H1 (cell line): ENCODE measurements around the gene BNC2. TPM values are rescaled to one million over a fixed set of nuclear protein-coding genes. Genes with fewer than 3 reads are reported as not detected.

Experiments
- CTCF ChIA-PET: fragments of 300-600 bp; sonication (Branson Sonifier 250); formaldehyde crosslinking; loops from one replicate; lab custom pipeline; 2021; ENCODE audit not compliant: partially characterized antibody; lab: Charles Lee
- POLR2A ChIA-PET: fragments of 300-600 bp; sonication (Branson Sonifier 250); formaldehyde crosslinking; loops from one replicate; lab custom pipeline; 2021; ENCODE audit warnings: inconsistent platforms; ENCODE audit not compliant: partially characterized antibody; lab: Charles Lee
- DNase-seq, 2 experiments: peaks; one replicate each; pipeline versions ENCODE4 v3.0.0 to v3.0.0-alpha.2; 2010 to 2022; ENCODE audit warnings: low spot score in 2 of 2, low read depth in 1 of 2, mixed read lengths in 1 of 2
- FAIRE-seq: peaks from 2 replicates; lab custom pipeline; 2011; peaks lifted over from hg19 to GRCh38; lab: Jason Lieb, UNC
- H2AFZ ChIP-seq: 2 replicates; pipeline ENCODE4 v1.8.1; 2012; ENCODE audit warnings: low read length, inconsistent platforms
- H2AK5ac ChIP-seq: 2 replicates; pipeline ENCODE4 v1.6.1; 2013; ENCODE audit warnings: low read depth, low read length
- H2BK120ac ChIP-seq: replicated peaks from 2 replicates; pipeline ENCODE3; 2013; ENCODE audit warnings: low read depth, low read length, inconsistent platforms
- H2BK12ac ChIP-seq: 2 replicates; pipeline ENCODE4 v1.6.1; 2013; ENCODE audit warnings: low read depth, low read length
- H2BK15ac ChIP-seq: 2 replicates; pipeline ENCODE4 v1.6.1; 2013; ENCODE audit warnings: low read length
- H2BK20ac ChIP-seq: 2 replicates; pipeline ENCODE4 v1.6.1; 2013; ENCODE audit warnings: low read length
- H2BK5ac ChIP-seq: 2 replicates; pipeline ENCODE4 v1.6.1; 2013; ENCODE audit warnings: low read depth, low read length
- H3K14ac ChIP-seq: 2 replicates; pipeline ENCODE4 v1.6.1; 2013; ENCODE audit warnings: inconsistent platforms; ENCODE audit not compliant: insufficient read length
- H3K18ac ChIP-seq: 2 replicates; pipeline ENCODE4 v1.6.1; 2013; ENCODE audit warnings: low read length; ENCODE audit errors: extremely low read depth
- H3K23ac ChIP-seq: 2 replicates; pipeline ENCODE4 v1.6.1; 2013; ENCODE audit warnings: inconsistent platforms; ENCODE audit not compliant: insufficient read length
- H3K23me2 ChIP-seq: 2 replicates; pipeline ENCODE4 v1.6.1; 2013; ENCODE audit warnings: low read depth, low read length
- H3K27ac ChIP-seq: 2 replicates; pipeline ENCODE4 v1.6.1; 2011; ENCODE audit warnings: low read depth, low read length, inconsistent platforms
- H3K27me3 ChIP-seq, 4 experiments: replicated peaks in 1 of 4; 1 replicate in 1 of 4; 2 replicates in 3 of 4; pipeline versions ENCODE4 v1.6.1 to v1.8.1; 2011 to 2013; ENCODE audit warnings: low read length in 3 of 4, mild to moderate bottlenecking in 3 of 4, inconsistent platforms in 2 of 4, mixed read lengths in 2 of 4, moderate library complexity in 1 of 4; ENCODE audit not compliant: control insufficient read depth in 3 of 4, insufficient read depth in 3 of 4; ENCODE audit errors: extremely low read depth in 1 of 4
- H3K36me3 ChIP-seq, 4 experiments: 2 replicates each; pipeline versions ENCODE4 v1.6.1 to v1.8.1; 2011 to 2013; ENCODE audit warnings: mild to moderate bottlenecking in 4 of 4, low read length in 3 of 4, moderate library complexity in 2 of 4, control low read depth in 1 of 4, inconsistent platforms in 1 of 4; ENCODE audit not compliant: insufficient read depth in 4 of 4, control insufficient read depth in 2 of 4
- H3K4ac ChIP-seq: replicated peaks from 2 replicates; pipeline ENCODE3; 2013; ENCODE audit warnings: low read length, low read depth, mixed read lengths, inconsistent platforms; ENCODE audit not compliant: insufficient read length
- H3K4me1 ChIP-seq, 4 experiments: replicated peaks in 1 of 4; 1 replicate in 1 of 4; 2 replicates in 3 of 4; pipeline versions ENCODE4 v1.6.1 to v1.8.1; 2011 to 2013; ENCODE audit warnings: low read length in 3 of 4, inconsistent platforms in 2 of 4, mixed read lengths in 1 of 4; ENCODE audit not compliant: insufficient read depth in 4 of 4, control insufficient read depth in 3 of 4
- H3K4me2 ChIP-seq, 2 experiments: 2 replicates each; pipeline versions ENCODE4 v1.6.1 to v1.8.1; 2011 to 2013; ENCODE audit warnings: low read depth in 2 of 2, low read length in 2 of 2, control low read depth in 1 of 2, inconsistent platforms in 1 of 2, mild to moderate bottlenecking in 1 of 2; ENCODE audit not compliant: insufficient read depth in 1 of 2
- H3K4me3 ChIP-seq, 4 experiments: fragments of 200-600, 300-600 bp in 1 of 4; sonication (generic), shearing (Covaris generic), sonication (Bioruptor Twin) in 1 of 4; 2 replicates each; pipeline versions ENCODE4 v1.5.1 to v1.8.1; 2011 to 2016; ENCODE audit warnings: low read length in 4 of 4, low read depth in 3 of 4, control low read depth in 2 of 4, inconsistent platforms in 2 of 4, mild to moderate bottlenecking in 2 of 4, mixed read lengths in 1 of 4, moderate library complexity in 1 of 4; ENCODE audit not compliant: insufficient read depth in 2 of 4; ENCODE audit errors: extremely low read depth in 1 of 4
- H3K56ac ChIP-seq: replicated peaks from 2 replicates; pipeline ENCODE3; 2013; ENCODE audit warnings: low read depth, mild to moderate bottlenecking, mixed read lengths, low read length, inconsistent platforms; ENCODE audit not compliant: insufficient read length
- H3K79me1 ChIP-seq: 2 replicates; pipeline ENCODE4 v1.6.1; 2013; ENCODE audit warnings: low read depth, low read length, control low read depth
- H3K79me2 ChIP-seq, 2 experiments: 2 replicates each; pipeline versions ENCODE4 v1.6.1 to v1.8.1; 2012 to 2013; ENCODE audit warnings: low read length in 2 of 2, mild to moderate bottlenecking in 2 of 2, inconsistent platforms in 1 of 2; ENCODE audit not compliant: insufficient read depth in 2 of 2, control insufficient read depth in 1 of 2
- H3K9ac ChIP-seq, 4 experiments: replicated peaks in 1 of 4; 1 replicate in 1 of 4; 2 replicates in 3 of 4; pipeline versions ENCODE4 v1.6.1 to v1.8.1; 2011 to 2013; ENCODE audit warnings: low read depth in 3 of 4, low read length in 3 of 4, control low read depth in 2 of 4, mild to moderate bottlenecking in 2 of 4, moderate library complexity in 2 of 4, inconsistent platforms in 1 of 4; ENCODE audit errors: extremely low read depth in 1 of 4
- H3K9me3 ChIP-seq, 2 experiments: 2 replicates each; pipeline versions ENCODE4 v1.6.1 to v1.8.1; 2012 to 2013; ENCODE audit warnings: mild to moderate bottlenecking in 2 of 2, moderate library complexity in 2 of 2, control low read depth in 1 of 2, inconsistent platforms in 1 of 2, low read depth in 1 of 2, low read length in 1 of 2, mixed read lengths in 1 of 2; ENCODE audit not compliant: insufficient read depth in 2 of 2
- H4K20me1 ChIP-seq, 2 experiments: replicated peaks in 1 of 2; 2 replicates each; pipeline versions ENCODE3 to v1.8.1; 2011 to 2013; ENCODE audit warnings: inconsistent platforms in 2 of 2, low read length in 2 of 2, mild to moderate bottlenecking in 1 of 2; ENCODE audit not compliant: insufficient read depth in 2 of 2, control insufficient read depth in 1 of 2
- H4K5ac ChIP-seq: 2 replicates; pipeline ENCODE4 v1.6.1; 2013; ENCODE audit warnings: low read length, low read depth, mixed read lengths, inconsistent platforms; ENCODE audit not compliant: insufficient read length
- H4K8ac ChIP-seq: 2 replicates; pipeline ENCODE4 v1.8.0; 2013; ENCODE audit warnings: mild to moderate bottlenecking, moderate library complexity, low read length, inconsistent platforms; ENCODE audit not compliant: insufficient read depth; ENCODE audit errors: extremely low read depth
- H4K91ac ChIP-seq: replicated peaks from 2 replicates; pipeline ENCODE3; 2013; ENCODE audit warnings: low read length, mixed read lengths, inconsistent platforms; ENCODE audit not compliant: insufficient read length
- BACH1 ChIP-seq: IDR thresholded peaks from 2 replicates; pipeline ENCODE4 v1.6.1; 2012; ENCODE audit warnings: low read length, improper control_type of control experiment
- CTBP2 ChIP-seq: IDR thresholded peaks from 2 replicates; pipeline ENCODE4 v1.7.0; 2011; ENCODE audit warnings: borderline replicate concordance, mild to moderate bottlenecking, moderate library complexity, mixed read lengths, low read length; ENCODE audit not compliant: insufficient read depth, insufficient read length
- JUND ChIP-seq: IDR thresholded peaks from 2 replicates; pipeline ENCODE4 v1.6.1; 2011; ENCODE audit warnings: mild to moderate bottlenecking, improper control_type of control experiment, low read length
- RAD21 ChIP-seq, 2 experiments: IDR thresholded peaks in 1 of 2; conservative IDR thresholded peaks in 1 of 2; 2 replicates each; pipeline ENCODE4 v1.6.1; 2011; ENCODE audit warnings: low read depth in 2 of 2, low read length in 2 of 2, improper control_type of control experiment in 1 of 2, inconsistent platforms in 1 of 2, mild to moderate bottlenecking in 1 of 2, moderate library complexity in 1 of 2
- TAF1 ChIP-seq: IDR thresholded peaks from 2 replicates; pipeline ENCODE4 v1.6.1; 2011; ENCODE audit warnings: mild to moderate bottlenecking, low read depth, low read length
- WGBS, 2 experiments: shearing (Covaris generic) in 1 of 2; methylation state at CpG; one replicate each; pipeline versions ENCODE4 v1.1.6 to v1.1.7; 2013 to 2015; ENCODE audit warnings: low lambda C conversion rate in 2 of 2, mixed read lengths in 2 of 2, inconsistent platforms in 1 of 2, low coverage in 1 of 2, missing lambda C conversion rate in 1 of 2; ENCODE audit not compliant: insufficient replicate concordance in 2 of 2, insufficient coverage in 1 of 2, insufficient read length in 1 of 2; ENCODE audit errors: extremely low coverage in 1 of 2, missing lambda C conversion rate in 1 of 2; 5-methylcytosine and 5-hydroxymethylcytosine counted together
- polyA plus RNA-seq, 7 experiments: library from polyadenylated mRNA; depleted of rRNA in 3 of 7; stranded (reverse) in 5 of 7; unstranded in 2 of 7; fragments of >200 nt in 5 of 7; fragments of 200-250 nt in 2 of 7; gene quantifications; 1 replicate in 5 of 7; 2 replicates in 1 of 7; 4 replicates in 1 of 7; pipeline versions ENCODE4 v1.2.1 to v1.2.3, GENCODE V29; 2011 to 2013; ENCODE audit warnings: missing spikeins in 2 of 7, mixed read lengths in 2 of 7
- total RNA-seq: library from RNA; stranded (reverse); fragmentation: NEBNext Ultra II Directional; extraction: Animal tissue kit (Norgen Biotek cat#: 25700); gene quantifications from 2 replicates; pipeline ENCODE4 v1.2.1, GENCODE V29; 2021
- TF ChIP-seq, protein P1 (sequence below): IDR thresholded peaks from 2 replicates; pipeline ENCODE4 v1.6.1; 2012; ENCODE audit warnings: low read length, inconsistent platforms

BNC2 gene
- total and polyA plus RNA-seq, 2 of the 8 experiments (the other 6 are each of a cell fraction or from before 2014, with no cell fraction given), result 16.0 to 26.8 TPM

DNA sequence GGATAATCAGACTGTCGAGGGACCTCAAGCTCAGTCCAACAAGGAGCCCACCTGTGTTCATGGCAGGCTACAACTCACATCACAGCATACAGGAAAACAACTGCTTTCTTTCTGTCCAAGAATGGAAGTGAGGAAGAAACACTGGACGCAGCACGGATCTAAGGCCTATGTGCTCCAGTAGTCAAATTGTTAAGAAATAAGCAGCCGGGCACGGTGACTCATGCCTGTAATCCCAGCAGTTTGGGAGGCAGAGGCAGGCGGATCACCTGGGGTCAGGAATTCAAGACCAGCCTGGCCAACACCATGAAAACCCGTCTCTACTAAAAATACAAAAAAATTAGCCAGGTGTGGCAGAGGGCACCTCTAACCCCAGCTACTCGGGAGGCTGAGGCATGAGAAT is 427.8 kb downstream of the BNC2 start:
- Histone ChIP-seq H3K4me2 (no peak overlapping the region), H3K4me3 (no peak overlapping the region), H4K5ac (no peak overlapping the region), H4K8ac (no peak overlapping the region), H3K4ac (no peak overlapping the region), H3K79me1 (no peaks in the 10 kb centered on the region), H2BK12ac (peak overlapping the region; percentile 54; the same call in 1 of the 2 replicates), H4K91ac (no peak overlapping the region), H4K20me1 (no peaks in the 10 kb centered on the region), H3K36me3 (no peaks in the 10 kb centered on the region), H2BK5ac (no peak overlapping the region), H3K27me3 (no peaks in the 10 kb centered on the region), H3K14ac (no peak overlapping the region), H3K9me3 (no peaks in the 10 kb centered on the region), H2AK5ac (no peak overlapping the region), H2BK120ac (no peak overlapping the region), H2AFZ (no peak overlapping the region), H3K27ac (no peak overlapping the region), H2BK20ac (no peak overlapping the region), H3K4me1 (peaks cover 0 to 4% (median 1%) of the 10 kb centered on the region in 4 experiments; a peak in 1 of 7 replicates), H3K18ac (peak overlapping the region; percentile 61; the same call in 1 of the 2 replicates), H3K23me2 (no peaks in the 10 kb centered on the region), H3K9ac (no peak overlapping the region; a peak in 1 of 7 replicates), H3K56ac (no peak overlapping the region), H3K23ac (no peak overlapping the region), H3K79me2 (no peaks in the 10 kb centered on the region), H2BK15ac (no peak overlapping the region)
- WGBS, 2 experiments, result 73% methylated on average over 8 of the region's 8 CpGs; no CpG with 5 or more reads in 1 of the 2 experiments
- DNase-seq (peak in 1 of 2 experiments; percentile 25), FAIRE-seq (no peak)
- CTCF ChIA-PET, result no interaction called here
- no peak for TF ChIP-seq TAF1
- TF ChIP-seq BACH1, result no peak
- no peak for TF ChIP-seq CTBP2
- TF ChIP-seq RAD21 (IDR thresholded peaks at IDR 0.05 in 1 of 2, conservative IDR thresholded peaks at IDR 0.05 in 1 of 2; ENCODE audit: low read depth in 2 of 2, low read length in 2 of 2), result peak in 1 of 2 experiments; percentile 4; a peak in 1 of 4 replicates
- TF ChIP-seq, protein P1, sequence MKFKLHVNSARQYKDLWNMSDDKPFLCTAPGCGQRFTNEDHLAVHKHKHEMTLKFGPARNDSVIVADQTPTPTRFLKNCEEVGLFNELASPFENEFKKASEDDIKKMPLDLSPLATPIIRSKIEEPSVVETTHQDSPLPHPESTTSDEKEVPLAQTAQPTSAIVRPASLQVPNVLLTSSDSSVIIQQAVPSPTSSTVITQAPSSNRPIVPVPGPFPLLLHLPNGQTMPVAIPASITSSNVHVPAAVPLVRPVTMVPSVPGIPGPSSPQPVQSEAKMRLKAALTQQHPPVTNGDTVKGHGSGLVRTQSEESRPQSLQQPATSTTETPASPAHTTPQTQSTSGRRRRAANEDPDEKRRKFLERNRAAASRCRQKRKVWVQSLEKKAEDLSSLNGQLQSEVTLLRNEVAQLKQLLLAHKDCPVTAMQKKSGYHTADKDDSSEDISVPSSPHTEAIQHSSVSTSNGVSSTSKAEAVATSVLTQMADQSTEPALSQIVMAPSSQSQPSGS, result no peak
- TF ChIP-seq JUND, result peak; percentile 81
- POLR2A ChIA-PET, result interaction anchor here (0.9 kb wide), 1 partner anchor 201 kb away, joined by 3 read pairs; no protein-coding TSS in a partner anchor
